ENCODE data around the gene VGLL4. TPM values are rescaled to one million over a fixed set of nuclear protein-coding genes. Genes with fewer than 3 reads are reported as not detected.

VGLL4 gene
- total RNA-seq, 1 experiment from 2014 or later = 42.1 TPM

DNA sequence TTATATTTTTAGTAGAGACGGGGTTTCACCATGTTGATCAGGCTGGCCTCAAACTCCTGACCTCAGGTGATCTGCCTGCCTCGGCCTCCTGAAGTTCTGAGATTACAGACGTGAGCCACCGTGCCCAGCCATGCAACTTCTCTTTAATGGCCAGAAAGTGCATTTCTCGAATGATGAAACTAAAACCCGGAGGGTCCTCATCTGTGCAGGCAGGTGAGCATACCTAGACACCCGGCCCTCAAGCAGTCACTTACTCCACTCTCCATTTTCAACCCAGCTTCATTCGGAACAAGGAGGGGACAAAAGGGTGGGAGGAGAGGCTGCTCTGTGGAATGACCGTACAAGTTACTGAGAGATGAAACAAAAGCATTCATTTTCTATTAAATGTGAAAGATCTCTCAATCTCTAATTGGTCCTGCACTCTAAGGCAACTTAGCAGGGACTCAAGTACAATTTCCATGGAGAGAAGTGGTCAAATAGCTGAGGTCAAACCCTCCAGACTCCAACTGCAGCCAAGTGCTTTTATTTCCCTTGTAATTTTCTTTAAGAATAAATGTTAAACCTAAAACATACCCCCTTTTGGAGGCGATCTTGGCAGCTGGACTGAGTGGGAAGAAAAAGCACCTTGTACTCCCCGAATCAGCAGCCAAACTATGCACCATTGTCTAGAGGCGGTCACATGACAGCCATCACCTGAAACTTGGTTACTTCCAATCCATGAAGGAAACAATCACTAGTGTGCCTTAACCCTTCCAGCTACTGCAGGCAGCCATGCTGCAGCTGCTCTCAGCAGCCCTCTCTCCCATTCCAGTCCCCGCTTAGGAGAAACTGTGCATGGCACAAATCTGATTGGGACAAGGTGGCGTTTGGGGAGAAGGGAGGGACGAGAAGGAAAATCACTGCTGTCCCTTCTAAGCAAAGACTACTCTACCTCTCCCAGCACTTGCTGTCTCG is 62.2 kb downstream of the VGLL4 start:
- WGBS (ENCODE audit: extremely low coverage, insufficient read length, low lambda C conversion rate) = no CpG with 5 or more reads among the region's 16 CpGs
- H3K27ac ChIP-seq (ENCODE audit: insufficient read length, low read depth, low read length) = peak overlapping the region; percentile 8
- TF ChIP-seq, protein P1, sequence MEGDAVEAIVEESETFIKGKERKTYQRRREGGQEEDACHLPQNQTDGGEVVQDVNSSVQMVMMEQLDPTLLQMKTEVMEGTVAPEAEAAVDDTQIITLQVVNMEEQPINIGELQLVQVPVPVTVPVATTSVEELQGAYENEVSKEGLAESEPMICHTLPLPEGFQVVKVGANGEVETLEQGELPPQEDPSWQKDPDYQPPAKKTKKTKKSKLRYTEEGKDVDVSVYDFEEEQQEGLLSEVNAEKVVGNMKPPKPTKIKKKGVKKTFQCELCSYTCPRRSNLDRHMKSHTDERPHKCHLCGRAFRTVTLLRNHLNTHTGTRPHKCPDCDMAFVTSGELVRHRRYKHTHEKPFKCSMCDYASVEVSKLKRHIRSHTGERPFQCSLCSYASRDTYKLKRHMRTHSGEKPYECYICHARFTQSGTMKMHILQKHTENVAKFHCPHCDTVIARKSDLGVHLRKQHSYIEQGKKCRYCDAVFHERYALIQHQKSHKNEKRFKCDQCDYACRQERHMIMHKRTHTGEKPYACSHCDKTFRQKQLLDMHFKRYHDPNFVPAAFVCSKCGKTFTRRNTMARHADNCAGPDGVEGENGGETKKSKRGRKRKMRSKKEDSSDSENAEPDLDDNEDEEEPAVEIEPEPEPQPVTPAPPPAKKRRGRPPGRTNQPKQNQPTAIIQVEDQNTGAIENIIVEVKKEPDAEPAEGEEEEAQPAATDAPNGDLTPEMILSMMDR (conservative IDR thresholded peaks at IDR 0.05) = no peak
- H2BK120ac ChIP-seq (ENCODE audit: low read depth, low read length, poor library complexity, severe bottlenecking) = no peak overlapping the region
- H3K14ac ChIP-seq (ENCODE audit: insufficient read depth, low read length) = peak overlapping the region; percentile 61
- no peak overlapping the region for H2BK12ac ChIP-seq (ENCODE audit: insufficient read length, low read depth, low read length)
- no peaks in the 10 kb centered on the region for H3K27me3 ChIP-seq (ENCODE audit: insufficient read depth, low read length)
- peak overlapping the region; percentile 91 to 96 (median 94); a peak in 6 of 7 replicates for H3K27ac Mint-ChIP-seq
- H3K9me3 Mint-ChIP-seq = no peaks in the 10 kb centered on the region
- no peak overlapping the region for H2AFZ ChIP-seq (ENCODE audit: low read length)
- no peak overlapping the region for H2BK15ac ChIP-seq (ENCODE audit: low read depth, low read length)
- no peak overlapping the region for H2AK5ac ChIP-seq (ENCODE audit: insufficient read length, low read length)
- H3K4ac ChIP-seq (ENCODE audit: low read depth, low read length) = no peak overlapping the region
- H3K79me2 ChIP-seq (ENCODE audit: insufficient read depth, low read length) = peaks cover 28% of the 10 kb centered on the region; the same call in 1 of the 2 replicates
- H4K5ac ChIP-seq (ENCODE audit: insufficient read length, low read depth, low read length) = no peak overlapping the region
- H3K4me2 ChIP-seq (ENCODE audit: insufficient read depth, insufficient read length, low read length) = peak overlapping the region; percentile 61
- DNase-seq = no peak
- peak overlapping the region; percentile 13 for H3K9ac ChIP-seq (ENCODE audit: extremely low read depth, insufficient read length, low read length)
- peaks cover under 1% of the 10 kb centered on the region for H4K20me1 ChIP-seq (ENCODE audit: control insufficient read depth, insufficient read depth, insufficient read length)
- H3K36me3 Mint-ChIP-seq (ENCODE audit: insufficient read depth in 1 of 3, low read depth in 3 of 3) = peaks cover 7 to 8% (median 7%) of the 10 kb centered on the region in 3 experiments
- peaks cover 7% of the 10 kb centered on the region for H3K23me2 ChIP-seq (ENCODE audit: insufficient read length, low read depth, low read length, poor library complexity, severe bottlenecking)
- H3K4me1 Mint-ChIP-seq = peaks cover 47 to 49% of the 10 kb centered on the region in 2 experiments
- H3K56ac ChIP-seq (ENCODE audit: insufficient read length, low read depth, low read length) = no peak overlapping the region
- no peaks in the 10 kb centered on the region for H3K9me3 ChIP-seq (ENCODE audit: control insufficient read depth, low read depth, low read length)
- H4K8ac ChIP-seq (replicated peaks; ENCODE audit: insufficient read length, low read depth, low read length) = no peak overlapping the region
- H3K18ac ChIP-seq (ENCODE audit: insufficient read length, low read depth, low read length) = no peak overlapping the region
- H2BK5ac ChIP-seq (ENCODE audit: insufficient read length, low read length) = no peak overlapping the region
- peak overlapping the region; percentile 64 to 75 for H3K4me3 Mint-ChIP-seq
- no peak overlapping the region for H3T11ph ChIP-seq (ENCODE audit: low read length)
- H3K23ac ChIP-seq (ENCODE audit: insufficient read length, low read depth, low read length) = no peak overlapping the region
- no peak overlapping the region for H4K91ac ChIP-seq (ENCODE audit: insufficient read length, low read depth, low read length)
- peaks cover 10% of the 10 kb centered on the region for H3K79me1 ChIP-seq (ENCODE audit: insufficient read depth, low read depth, low read length, poor library complexity, severe bottlenecking)
- H2BK20ac ChIP-seq (ENCODE audit: low read depth, low read length, poor library complexity, severe bottlenecking) = no peak overlapping the region
- peaks cover 13% of the 10 kb centered on the region for H3K4me1 ChIP-seq (ENCODE audit: insufficient read depth, low read length)
- no peaks in the 10 kb centered on the region for H3K27me3 Mint-ChIP-seq (ENCODE audit: low read depth)

Measured in H9 (cell line).